LHCN-M2 (cell line): Measurements from ENCODE around the gene ANKRD13B. TPM values are rescaled to one million over a fixed set of nuclear protein-coding genes. Genes with fewer than 3 reads are reported as not detected.

Source experiments
- DNase-seq: peaks from one replicate; pipeline ENCODE4 v3.0.0-alpha.2; 2012; ENCODE audit warnings: low read depth
- total RNA-seq: library from RNA; depleted of rRNA; stranded (reverse); fragments of >200 nt; gene quantifications from 2 replicates; pipeline ENCODE4 v1.2.3, GENCODE V29; 2014

ANKRD13B gene
- total RNA-seq, 1 experiment from 2014 or later: 16.2 TPM

DNA sequence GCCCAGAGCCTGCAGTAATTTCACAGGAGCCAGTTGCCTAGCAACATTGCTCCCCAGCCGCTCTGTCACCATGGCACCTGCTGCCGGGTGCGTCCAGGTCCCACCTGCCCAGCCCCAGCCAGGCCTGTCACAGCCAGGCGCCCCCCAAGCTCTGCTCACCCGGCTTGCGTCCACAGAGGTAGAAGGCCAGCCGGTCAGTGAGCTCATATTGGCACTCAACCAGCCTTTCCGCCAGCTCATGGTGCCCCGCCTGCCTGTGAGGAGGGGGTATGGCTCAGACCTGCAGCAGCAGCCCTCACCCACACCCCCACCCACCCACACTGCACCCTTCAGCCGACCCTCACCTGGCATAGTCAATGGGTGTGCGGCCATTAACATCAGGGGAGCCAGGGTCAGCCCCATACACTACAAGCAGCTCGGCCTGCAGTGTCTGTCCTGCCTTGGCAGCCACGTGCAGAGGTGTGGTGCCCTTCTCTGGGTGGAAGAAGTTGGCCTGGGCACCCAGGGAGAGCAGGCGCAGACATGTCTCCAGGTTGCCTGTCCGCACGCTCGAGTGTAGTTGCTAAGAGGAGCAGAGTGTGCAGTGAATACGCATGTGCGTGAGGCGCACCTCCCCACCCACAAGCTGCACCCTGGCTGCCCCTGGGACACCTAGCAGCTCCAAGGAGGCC is 11.2 kb upstream of the ANKRD13B start:
- DNase-seq: no peak

DNA sequence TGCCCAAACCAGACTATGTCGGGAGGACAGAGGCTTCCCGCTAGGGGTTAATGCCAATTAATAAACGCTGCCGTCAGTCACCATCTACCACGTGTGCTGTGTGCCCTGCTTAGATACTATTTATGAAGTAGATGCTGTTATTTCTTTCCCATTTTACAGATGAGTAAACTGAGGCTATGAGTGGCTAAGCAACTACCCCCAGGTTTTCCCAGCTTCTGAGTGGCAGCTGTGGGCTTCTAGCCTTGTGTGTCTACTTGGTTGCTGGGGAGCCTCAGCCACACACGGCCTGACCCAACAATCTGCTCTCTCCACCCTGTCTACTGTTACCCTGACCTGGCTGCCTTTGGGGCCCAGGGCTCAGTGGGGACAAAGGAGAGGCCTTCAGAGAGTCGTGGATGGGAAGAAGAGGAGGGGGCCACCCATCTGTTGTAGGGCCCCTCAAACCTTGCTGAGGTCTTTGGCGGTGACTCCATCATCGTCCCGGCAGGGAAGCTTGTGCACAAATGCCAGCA is 10.6 kb upstream of the ANKRD13B start:
- DNase-seq: no peak

DNA sequence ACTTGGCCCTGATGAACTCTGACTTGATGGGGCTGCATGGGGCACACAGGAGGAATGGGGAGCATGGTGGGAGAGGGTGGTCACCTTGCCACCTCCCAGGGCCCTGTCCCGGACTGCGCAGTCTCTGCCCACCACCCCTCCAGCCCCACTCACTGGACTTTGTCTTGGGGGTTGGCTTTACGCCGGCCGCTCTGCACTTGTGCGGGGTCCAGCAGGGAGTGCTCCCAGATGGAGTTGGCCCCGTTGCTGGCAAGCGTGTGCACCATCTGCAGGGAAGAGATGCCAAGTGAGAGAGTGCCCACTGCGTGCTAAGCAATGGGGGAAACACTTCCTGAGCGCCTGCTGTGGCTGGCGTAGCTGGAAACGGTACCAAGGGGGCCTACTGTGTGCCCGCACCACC is 10.2 kb upstream of the ANKRD13B start:
- no peak for DNase-seq

DNA sequence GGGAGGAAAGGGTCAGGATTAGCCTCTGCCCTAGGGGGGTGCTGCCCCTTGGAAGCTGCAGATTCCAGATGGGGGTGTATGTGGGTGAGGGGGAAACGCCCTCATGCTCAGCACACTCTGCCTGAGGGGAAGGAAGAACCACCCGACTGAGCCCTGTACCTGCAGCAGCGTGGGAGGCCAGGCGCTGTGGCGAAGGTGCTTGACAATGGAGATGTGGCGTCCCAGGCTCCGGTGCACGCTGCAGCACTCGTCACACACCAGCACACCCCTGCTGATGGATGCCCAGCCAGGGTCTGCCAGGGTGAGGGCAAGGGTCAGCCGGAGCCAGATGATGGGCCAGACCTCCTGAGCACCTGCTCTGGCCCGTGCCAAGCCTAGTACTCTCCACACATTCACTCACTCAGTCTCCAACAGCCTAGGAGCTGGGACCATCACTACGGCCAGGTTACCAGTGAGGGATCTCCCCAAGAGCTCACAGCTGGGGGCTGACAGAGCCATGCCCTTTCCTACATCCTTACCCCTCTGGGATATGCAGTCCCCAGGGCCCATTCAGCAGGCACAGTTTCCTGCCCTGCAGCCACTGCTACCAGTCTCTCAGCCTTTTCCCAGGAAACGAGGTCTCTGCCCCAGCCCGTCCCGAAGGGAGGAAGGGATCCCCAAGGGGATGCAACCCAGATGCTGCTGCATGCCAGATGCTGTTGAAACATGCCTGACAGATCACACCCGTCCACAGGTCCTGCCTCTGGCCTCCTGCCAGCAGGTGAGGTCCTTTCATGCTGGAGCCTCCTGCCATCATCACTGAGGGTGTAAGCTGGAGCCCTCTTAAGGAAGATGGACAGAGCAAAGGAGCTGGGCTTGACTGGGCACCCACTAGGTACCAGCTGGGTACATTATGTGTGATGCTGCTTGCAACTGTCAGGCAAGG is 9.3 kb upstream of the ANKRD13B start:
- no peak for DNase-seq

DNA sequence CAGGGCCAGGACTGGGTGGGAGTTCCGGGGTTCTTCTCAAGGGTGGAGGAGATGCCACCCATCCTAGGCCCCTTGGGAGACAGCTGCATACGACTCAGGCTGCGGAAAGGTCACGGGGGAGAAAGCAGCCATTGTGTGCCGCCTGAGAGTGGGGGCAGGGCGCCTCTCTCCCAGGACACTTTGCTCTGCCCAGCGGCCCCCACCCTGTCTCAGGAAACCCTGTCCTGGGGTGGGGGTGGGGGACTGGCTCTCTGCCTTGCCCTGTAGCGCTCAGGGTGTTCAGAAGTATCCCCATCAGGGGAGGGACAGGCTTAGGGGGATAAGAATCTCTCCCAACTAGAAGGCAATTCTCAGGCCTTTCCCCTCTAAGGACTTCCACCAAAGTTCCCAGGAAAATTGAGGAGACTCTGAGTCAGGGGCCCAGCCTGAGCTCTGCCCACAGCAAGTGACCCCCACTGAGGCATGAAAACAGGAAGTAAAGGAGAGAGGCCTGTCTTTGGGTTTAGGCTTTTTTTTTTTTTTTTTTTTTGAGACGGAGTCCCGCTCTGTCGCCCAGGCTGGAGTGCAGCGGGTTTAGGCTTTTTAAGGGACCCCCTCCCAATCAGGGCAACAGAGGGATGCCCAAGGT is 8.4 kb upstream of the ANKRD13B start:
- no peak for DNase-seq

DNA sequence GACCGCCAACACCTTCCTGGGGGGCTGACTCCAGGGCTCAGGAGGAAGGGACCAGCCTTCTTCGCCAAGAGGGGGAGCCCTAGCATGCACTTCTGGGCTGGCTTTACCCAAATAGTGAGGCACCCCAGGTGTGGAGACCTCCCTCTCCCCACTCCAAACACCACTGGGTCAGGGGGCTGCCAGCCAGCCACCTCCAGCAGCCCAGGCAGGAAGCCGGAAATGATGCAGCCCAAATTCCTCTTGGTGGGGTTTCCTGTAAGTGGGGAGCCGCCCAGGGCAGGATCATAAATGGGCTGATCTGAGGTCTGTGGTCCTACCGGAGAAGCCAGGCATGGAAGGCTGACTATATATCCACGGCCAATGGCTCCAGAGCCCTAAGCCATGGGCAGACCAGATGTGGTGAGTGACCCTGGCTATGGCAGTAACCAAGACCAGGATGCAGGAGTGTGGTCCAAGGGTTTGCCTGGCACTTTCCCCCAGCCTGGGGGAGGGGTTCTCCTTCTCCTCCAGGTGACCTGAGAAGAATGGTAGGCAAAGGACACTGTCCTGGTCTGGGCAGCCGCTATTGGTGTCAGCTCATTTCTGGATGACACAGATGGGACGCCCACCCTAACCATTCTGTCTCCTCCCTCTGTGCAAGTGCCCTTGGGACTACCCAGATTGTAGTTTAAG is 7.7 kb upstream of the ANKRD13B start:
- no peak for DNase-seq

- DNase-seq: no peak
Observed at GRCh38 chr17:29586676-29587469, 6.1 kb upstream of the ANKRD13B start.

GRCh38 chr17:29587591-29587990 is 5.3 kb upstream of the ANKRD13B start:
- no peak for DNase-seq

DNA sequence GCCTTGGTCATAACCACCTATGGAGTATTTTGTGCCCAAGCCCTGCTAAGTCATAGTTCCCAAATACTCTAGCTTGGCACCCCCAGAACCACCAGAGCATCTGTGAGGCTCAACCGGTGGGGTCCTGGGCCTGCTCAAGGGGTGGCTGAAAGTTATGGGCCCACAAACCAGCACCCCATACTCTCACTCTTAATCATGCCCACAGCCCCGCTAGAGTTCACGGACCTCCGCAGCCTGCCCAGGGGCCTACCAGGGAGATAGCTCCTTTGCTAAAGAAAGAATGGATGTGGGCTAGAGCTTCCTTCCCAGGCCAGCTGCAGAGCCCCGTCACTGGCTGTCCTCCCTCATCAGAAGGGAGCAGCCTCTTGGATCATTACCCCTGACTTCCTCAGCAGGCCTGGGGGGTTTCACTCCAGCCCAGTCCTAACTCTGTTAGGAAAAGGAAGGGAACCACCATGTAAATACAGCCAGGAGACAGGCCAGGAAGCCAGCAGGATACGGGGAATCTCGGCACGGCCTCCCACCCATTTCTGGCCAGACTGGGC is 4.8 kb upstream of the ANKRD13B start:
- no peak for DNase-seq

- peak; percentile 50 for DNase-seq
Observed at GRCh38 chr17:29588562-29589411, 4.1 kb upstream of the ANKRD13B start.

DNA sequence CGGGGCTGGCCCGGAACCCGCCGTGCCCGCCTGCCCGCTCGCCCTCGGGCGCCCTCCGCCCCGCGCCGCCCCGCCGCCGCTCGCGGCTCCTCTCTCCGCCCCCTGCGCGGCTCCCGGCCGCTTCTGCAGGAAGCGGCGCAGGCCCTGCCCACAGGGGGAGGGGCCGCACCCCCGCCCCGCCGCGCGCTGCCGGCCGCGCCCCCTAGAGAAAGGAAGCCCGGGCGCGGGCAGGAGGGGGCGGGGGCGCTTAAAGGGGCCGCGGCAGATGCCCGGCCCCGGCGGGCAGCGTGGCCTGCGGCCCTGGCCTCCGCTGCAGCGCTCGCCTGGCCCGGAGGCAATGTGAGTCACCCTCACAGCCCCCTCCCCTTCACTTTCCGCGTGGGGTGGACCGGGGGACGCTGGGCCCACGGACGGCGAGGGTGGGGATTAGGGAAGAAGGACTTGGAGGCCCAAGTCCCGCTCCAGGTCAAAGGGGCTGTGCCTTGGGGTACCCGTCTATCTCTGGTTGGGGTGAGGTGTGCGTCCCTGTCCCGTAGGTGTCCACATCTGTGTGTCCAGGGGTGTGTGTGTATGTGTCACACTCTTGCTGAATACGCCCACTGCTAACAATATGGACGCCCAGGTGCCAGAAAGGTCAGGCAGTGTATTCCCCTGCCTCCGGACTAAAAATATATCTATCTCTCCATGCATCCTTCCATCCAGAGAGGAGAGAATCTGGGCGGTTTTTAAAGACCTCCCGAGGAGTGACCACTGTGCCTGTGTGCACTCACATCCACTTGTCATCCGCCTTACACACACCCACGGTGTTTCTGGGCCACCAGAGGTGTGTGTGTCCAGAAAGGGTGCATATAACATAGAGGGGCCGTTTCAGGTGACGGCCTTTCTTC is 3.2 kb upstream of the ANKRD13B start, which contains the start of gene GIT1:
GIT1 (minus strand) TSS at position 125 of the 887 bp plus-strand sequence. CDS start 270 bp downstream, outside the sequence.
- DNase-seq: peak; percentile 84

GRCh38 chr17:29590411-29591145 is 2.4 kb upstream of the ANKRD13B start:
- DNase-seq: peak; percentile 75

DNA sequence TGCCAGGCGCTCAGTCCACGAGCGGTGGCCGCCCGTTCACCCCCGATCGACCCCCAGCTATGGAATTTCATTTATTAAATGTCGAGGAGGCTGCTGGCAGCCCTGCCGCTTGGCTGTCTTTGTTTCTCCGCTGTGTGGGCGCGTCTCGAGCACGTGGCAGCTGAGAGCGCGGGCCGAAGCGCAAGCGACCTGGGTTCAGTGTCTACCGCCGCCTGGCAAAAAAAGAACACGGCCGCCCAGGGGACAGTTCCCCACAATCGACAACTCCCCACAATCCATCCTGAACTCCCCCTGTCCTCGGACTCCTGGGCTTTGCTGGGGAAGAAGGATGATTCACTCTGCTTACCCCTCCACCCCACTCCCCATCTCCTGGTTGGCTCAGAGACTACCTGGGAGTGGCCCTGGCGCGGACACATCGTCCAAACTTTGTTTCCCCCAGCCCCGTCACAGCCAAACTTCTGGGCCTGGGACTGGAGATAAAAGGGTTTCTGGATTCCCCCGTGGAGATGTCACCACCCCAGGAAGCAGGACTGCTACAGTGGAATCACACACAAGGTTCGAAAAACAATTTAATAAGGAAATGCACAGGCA is 1.7 kb upstream of the ANKRD13B start:
- no peak for DNase-seq

DNA sequence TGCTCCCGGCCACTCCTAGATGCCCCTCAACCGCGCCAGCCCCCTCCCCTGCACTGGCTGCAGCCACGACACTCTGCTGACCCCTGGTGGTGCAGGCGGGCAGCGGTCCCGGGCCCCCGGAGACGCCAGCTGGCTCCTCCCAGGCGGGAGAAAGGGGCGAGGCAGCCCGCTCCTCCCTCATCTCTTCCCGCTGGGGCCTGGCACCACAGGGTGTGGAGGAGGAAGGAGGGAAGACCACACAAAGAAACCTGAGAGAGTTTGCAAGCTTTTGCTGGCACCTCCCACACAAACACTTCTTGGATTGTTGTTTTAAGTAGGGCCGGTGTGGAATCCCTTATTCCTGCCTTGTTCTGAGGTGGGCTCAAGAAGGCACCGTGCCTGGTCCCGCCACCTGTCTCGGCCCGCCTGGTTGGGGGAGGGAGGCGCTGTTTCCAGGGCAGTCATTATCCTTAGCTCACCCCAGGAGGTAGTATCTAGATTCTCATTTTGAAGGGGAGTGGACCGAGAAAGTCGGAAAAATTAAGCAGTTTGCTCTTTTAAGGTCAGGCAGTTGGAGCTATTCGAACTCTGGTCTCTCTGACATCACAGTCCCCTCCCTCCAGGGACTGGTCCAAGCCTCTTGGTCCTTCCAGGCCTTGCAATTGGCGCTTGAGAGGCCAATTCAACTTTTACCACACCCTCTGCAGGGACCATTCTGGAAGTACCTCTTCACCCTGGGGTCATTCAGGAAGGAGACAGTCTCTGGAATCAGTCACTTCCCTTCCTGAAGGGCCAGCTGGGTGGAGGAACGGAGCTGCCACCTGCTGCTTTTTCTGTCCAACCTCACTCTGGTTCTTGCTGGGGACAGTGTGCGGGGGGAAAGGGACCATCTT is 959 bp upstream of the ANKRD13B start:
- peak; percentile 79 for DNase-seq

DNA sequence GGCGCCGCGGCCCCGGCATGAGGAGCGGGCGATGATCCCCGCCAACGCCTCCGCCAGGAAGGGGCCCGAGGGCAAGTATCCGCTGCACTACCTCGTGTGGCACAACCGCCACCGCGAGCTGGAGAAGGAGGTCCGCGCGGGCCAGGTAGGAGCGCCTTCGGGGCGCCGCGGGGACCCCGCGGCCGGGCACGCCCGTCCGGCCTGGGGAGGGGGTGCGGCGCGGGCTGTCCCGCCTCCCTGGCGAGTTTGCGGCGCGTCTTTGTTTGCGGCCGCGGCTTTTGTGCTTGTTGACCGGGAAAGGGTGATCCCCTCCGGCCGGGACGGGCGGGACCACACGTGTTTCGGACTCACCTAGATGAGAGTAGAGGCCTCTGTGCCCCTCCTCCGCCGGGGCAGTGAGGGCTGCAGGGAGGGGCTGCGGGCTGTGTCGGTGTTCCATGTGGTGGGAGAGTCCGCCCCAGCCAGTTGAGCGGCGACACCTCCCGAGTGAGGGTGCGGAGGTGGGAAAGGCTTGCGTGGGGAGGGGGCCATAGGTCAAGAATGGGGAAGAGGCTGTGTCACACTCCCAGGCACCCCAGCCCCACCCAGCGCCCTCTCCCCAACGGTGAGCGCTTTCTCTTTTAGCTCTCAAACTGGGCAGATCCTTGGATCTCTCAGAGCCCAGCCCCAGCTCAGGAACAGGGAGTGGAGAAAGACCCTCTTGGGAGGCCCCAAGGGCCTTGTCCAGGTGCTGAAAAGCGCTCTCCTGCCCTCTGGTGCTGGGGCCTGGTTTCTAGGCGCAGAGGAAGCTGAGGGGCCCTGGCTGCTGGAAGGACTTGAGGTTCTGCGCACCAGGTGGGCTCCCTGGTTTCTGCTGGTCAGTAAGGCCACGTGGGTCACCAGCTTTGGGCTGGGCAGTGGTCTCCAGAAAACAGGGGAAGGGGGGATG is 923 bp downstream of the ANKRD13B start:
- DNase-seq: peak; percentile 18
